GM20431 (cell line): ENCODE data around the gene KIF1A.

ENCODE experiments used
- in situ Hi-C: fragments of 300-500 bp; cut with MseI, MboI; formaldehyde crosslinking; loops from one replicate; pipeline ENCODE4 v1.15.0; 2020; ENCODE audit warnings: low sequenced_read_pairs; ENCODE audit not compliant: unreplicated experiment

The KIF1A gene

GRCh38 chr2:240806006-240806405, 14.0 kb downstream of the KIF1A start:
- in situ Hi-C loops, result no loop called here

DNA sequence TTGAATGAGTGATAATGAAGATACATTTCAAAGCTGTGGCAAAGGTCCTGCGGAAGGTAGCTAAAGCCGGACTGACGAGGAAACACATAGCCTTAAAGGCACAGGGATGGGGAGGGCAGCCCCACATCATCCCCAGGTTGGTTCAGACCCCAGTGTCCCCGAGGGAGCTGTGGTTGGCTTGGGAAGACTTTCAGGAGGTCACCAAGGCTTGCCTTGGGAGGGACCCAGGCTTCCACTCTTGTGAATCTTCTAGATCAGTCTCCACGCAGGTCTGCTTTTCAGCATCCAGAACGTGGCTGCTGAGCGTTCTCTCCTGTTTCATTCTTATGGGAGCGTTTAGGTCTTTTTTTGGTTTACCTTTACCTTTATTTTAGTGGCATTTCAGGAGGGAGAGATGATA, 16.8 kb downstream of the KIF1A start:
- in situ Hi-C loops, result no loop called here

GRCh38 chr2:240799033-240799820, 20.8 kb downstream of the KIF1A start:
- in situ Hi-C loops, result no loop called here

GRCh38 chr2:240798327-240798905, 21.6 kb downstream of the KIF1A start:
- in situ Hi-C loops, result no loop called here

DNA sequence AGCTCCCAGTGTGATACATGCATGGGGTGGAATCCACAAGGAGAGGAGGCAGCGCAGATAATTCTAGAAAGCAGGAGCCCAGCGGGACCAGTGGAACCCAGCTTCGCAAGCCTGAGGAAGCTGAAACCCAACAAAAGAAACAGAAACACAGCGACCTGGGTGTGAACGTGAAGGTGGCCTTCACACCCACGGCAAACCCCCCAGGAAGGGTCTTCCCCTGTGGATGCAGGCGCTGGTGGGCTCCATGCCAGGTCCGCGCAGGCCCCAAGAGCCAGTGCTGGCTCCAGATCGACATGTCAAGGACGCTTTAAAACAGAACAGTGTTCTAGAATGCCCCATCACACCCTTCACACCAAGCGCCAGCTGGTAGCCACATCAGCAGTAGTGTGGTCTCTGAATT, 22.1 kb downstream of the KIF1A start:
- in situ Hi-C loops, result no loop called here

- in situ Hi-C loops, result no loop called here
These were observed 22.5 kb downstream of the KIF1A start for GRCh38 chr2:240797500-240797895.

GRCh38 chr2:240796543-240797499, 23.2 kb downstream of the KIF1A start:
- in situ Hi-C loops, result no loop called here

DNA sequence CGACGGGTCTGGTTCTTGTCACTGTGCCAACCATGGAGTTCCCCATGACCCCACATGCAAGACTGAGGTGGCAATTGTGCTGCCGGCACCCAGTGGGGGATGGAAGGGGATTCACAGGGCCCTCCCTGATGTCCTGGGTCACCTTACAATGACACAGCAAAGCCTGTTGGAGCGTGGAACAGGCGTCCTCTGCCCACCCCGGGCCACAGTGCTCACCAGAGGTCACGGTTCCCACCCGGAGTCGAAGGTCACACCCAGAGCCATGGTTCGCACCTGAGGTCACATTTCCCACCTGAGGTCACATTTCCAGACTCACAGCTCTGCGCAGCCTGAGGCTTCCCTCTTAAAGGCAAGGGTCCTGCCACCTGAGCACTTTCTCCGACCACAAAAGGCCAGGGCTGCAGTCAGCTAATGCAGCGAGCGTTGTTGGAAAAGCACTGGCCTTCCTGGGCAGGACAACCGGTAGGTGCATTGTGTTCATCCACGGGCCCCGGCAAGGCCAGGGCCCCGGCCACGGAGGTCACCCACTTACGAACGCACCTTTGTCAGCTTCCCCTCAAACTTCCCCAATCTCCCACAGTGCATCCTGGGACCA, 24.0 kb downstream of the KIF1A start:
- in situ Hi-C loops, result no loop called here

GRCh38 chr2:240795454-240795853, 24.6 kb downstream of the KIF1A start:
- in situ Hi-C loops, result no loop called here

- in situ Hi-C loops, result no loop called here
These were observed 25.8 kb downstream of the KIF1A start for GRCh38 chr2:240794178-240794721.

GRCh38 chr2:240793313-240794177, 26.5 kb downstream of the KIF1A start:
- in situ Hi-C loops, result no loop called here

DNA sequence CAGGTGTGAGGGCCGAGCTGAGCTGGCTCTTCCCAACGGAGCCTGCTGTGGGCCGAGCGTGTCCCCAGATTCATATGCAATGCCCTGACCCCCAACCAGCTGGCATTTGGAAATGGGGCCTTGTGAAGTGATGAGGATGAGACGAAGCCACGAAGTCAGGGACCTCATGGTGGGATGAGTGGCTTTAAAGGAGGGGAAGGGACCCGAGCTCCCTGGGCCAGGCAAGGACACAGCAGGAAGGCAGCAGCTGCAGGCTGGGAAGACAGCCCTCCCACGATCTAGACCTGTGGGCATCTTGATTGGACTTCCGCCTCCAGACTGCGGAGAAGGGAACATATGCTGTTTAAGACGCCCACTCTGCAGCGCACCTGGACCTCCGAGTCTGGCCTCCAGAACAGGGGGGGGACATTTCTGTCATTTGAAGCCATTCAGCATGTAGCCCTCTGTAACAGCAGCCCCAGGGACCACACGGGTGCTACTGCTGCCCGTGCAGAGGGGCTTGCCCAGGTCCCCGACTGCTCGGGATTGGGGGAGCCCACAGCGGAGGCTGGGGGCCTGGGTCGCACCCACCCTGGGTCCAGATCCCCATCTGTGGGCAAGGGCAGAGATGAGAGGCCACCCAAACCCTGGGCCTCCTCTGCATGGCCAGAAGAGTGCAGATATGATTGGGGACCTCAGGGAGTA, 27.2 kb downstream of the KIF1A start:
- in situ Hi-C loops, result no loop called here

DNA sequence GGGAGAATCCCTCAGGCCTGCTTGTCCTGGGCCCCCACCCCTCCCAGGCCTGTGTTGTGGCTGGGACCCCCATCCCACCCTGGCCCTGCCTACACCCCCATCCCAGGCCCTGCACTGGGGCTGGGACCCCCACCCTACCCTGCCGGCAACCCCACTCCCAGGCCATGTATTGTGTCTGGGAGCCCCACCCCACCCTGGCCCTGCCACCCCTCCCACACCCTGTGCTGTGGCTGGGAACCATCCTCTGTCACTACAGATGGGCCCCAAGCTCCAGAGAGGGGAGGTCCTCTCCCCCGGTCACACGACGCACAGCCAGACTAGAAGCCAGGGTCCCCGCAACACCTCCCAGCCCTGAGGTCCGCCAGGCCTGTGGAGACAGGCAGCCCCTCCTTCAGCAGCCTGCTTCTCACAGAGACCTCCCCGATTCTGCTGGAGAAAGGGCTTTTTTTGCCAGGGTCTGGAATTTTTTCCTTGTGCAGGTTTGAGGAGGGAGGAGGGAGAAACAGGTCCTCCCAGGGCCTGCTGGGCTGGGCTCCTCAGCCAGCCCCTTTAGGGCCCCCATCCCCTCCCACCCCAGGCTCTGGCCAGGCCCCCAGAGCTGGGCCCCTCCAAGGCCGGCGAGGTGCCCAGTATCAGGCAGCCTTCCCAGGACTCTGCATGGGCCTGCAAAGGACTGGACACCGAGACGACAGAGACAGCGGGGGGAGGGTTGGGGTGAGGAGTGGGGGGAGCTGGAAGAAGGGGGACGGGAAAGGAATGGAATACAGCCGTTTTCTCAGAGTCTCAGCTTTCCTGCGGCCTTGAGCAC, 28.0 kb downstream of the KIF1A start:
- in situ Hi-C loops, result no loop called here

- in situ Hi-C loops, result no loop called here
These were observed 28.7 kb downstream of the KIF1A start for GRCh38 chr2:240791221-240791800.

- in situ Hi-C loops, result no loop called here
These were observed 29.4 kb downstream of the KIF1A start for GRCh38 chr2:240790370-240791220.

DNA sequence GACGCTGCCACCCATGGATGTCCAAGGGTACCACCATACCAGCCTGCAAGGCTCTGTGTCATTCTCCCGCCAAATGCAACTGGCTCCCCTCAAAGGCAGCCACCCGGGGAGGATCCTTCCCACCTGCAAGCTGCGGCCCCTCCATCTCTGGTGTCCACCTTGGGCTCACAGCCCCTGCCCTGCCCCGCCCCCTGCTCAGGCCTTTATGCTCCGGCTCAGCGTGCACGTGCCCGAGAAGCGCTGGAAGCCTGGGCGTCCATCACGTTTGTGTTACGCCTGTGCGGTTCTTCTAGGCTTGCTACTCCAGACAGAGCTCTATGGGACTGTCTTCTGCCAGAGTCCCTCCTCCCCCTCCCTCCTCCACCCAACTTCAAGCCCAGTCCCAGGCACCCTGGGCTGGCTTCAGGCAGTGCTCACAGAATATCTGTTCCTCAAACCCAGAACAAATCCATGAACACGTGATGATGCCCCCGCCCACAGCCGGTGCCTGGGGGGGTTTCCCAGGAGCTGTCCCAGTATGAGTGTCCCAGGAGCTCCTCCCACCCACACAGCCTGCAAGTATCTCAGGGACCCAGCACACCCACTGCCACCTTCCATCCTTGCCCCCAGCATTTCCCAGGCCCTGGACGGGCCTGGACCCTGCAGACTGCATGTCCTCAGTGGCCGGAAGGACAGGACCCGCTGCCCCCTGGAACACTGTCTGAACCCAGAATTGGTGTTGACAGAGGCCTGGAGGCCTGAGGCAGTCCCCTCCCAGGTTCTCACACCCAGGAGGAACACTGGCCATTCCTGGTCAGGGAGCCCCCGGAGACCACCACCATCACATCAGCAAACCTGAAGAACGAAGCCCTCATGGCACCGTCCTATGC, 30.3 kb downstream of the KIF1A start:
- in situ Hi-C loops, result no loop called here
